ENCODE measurements around the gene OR6C2.

DNA sequence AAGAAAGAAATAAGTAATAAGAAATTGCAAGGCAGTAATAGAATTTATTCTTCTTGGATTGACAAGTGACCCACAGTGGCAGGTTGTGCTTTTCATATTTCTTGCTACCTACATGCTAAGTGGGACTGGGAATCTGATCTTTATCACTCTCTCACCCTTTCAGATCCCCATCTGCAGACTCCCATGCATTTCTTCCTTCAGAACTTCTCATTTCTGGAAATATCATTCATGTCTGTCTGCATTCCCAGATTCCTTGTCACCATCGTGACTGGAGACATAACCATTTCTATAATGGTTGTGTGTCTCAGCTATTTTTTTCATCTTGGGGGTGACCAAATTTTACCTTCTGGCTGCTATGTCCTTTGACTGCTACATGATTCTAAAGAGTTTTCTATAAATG, 47.5 kb upstream of the OR6C2 start:
- TF ChIP-seq EZH2 (IDR thresholded peaks at IDR 0.05; ENCODE audit: insufficient read depth, poor library complexity, severe bottlenecking) (no peak), EZH2phosphoT487 (IDR thresholded peaks at IDR 0.05; ENCODE audit: insufficient read depth, low read depth) (no peak)

Measured in GM23248 (cell line).